Gastroesophageal sphincter (tissue), 3 donors: Measurements from ENCODE around the gene RLN3.

ENCODE experiments used
- CTCF ChIP-seq, 4 experiments: fragments of 200-600 bp in 2 of 4; fragments of 450-650 bp in 2 of 4; sonication (generic) in 1 of 4; IDR thresholded peaks; one replicate each; pipeline ENCODE4 v1.5.1; 2017 to 2019; ENCODE audit warnings: antibody characterized with exemption in 4 of 4, mild to moderate bottlenecking in 2 of 4, moderate library complexity in 2 of 4
- POLR2A ChIP-seq, 2 donors: fragments of 450-650 bp; IDR thresholded peaks; one replicate each; pipeline ENCODE4 v1.6.1; 2017; ENCODE audit warnings: antibody characterized with exemption in 2 of 2, mild to moderate bottlenecking in 2 of 2, moderate library complexity in 1 of 2

- TF ChIP-seq CTCF (IDR thresholded peaks at IDR 0.05), result no peak
- TF ChIP-seq POLR2A (IDR thresholded peaks at IDR 0.05), result no peak
Observed at GRCh38 chr19:14056069-14056666, 28.2 kb downstream of the RLN3 start.
